Kidney (tissue), 14 donors: Measurements from ENCODE around the gene COA5. TPM values are rescaled to one million over a fixed set of nuclear protein-coding genes. Genes with fewer than 3 reads are reported as not detected.

Experiments used
- DNase-seq, 5 donors: peaks; one replicate each; pipeline ENCODE4 v3.0.0-alpha.2; 2013 to 2020
- FAIRE-seq: peaks from 2 replicates; lab custom pipeline; 2012; peaks lifted over from hg19 to GRCh38; lab: Jason Lieb, UNC
- H3K27ac ChIP-seq, 2 donors: one replicate each; pipeline ENCODE4 v1.7.0; 2013; ENCODE audit warnings: low read depth in 2 of 2, low read length in 2 of 2, inconsistent platforms in 1 of 2
- H3K27me3 ChIP-seq: one replicate; pipeline ENCODE4 v1.7.1; 2013; ENCODE audit warnings: low read length, inconsistent platforms; ENCODE audit not compliant: control insufficient read depth, insufficient read depth
- H3K36me3 ChIP-seq, 3 donors: one replicate each; pipeline versions ENCODE4 v1.7.0 to v1.7.1; 2013; ENCODE audit warnings: low read length in 3 of 3, control low read depth in 1 of 3, inconsistent platforms in 1 of 3; ENCODE audit not compliant: insufficient read depth in 3 of 3, control insufficient read depth in 2 of 3
- H3K4me1 ChIP-seq, 3 donors: one replicate each; pipeline versions ENCODE4 v1.7.0 to v1.7.1; 2013; ENCODE audit warnings: low read length in 3 of 3, inconsistent platforms in 1 of 3, low read depth in 1 of 3; ENCODE audit not compliant: control insufficient read depth in 2 of 3, insufficient read depth in 2 of 3
- H3K4me3 ChIP-seq, 3 donors: one replicate each; pipeline versions ENCODE4 v1.7.0 to v1.8.1; 2013; ENCODE audit warnings: low read length in 3 of 3, control low read depth in 1 of 3, inconsistent platforms in 1 of 3
- H3K9ac ChIP-seq, 3 donors: one replicate each; pipeline versions ENCODE4 v1.7.0 to v1.7.1; 2013; ENCODE audit warnings: low read length in 3 of 3, control low read depth in 1 of 3, inconsistent platforms in 1 of 3
- H3K9me3 ChIP-seq, 3 donors: one replicate each; pipeline versions ENCODE4 v1.7.0 to v1.7.1; 2013; ENCODE audit warnings: low read length in 3 of 3, control low read depth in 1 of 3, inconsistent platforms in 1 of 3; ENCODE audit not compliant: control insufficient read depth in 2 of 3, insufficient read depth in 1 of 3
- intact Hi-C: fragments of 100-400 bp; cut with DNase I; formaldehyde crosslinking; loops from one replicate; pipeline ENCODE4 v1.11.1; 2022
- polyA plus RNA-seq: library from polyadenylated mRNA; stranded (reverse); fragments of 350-450 nt; fragmentation: Illumina TruSeq; extraction: RNeasy Lipid Tissue Mini Kit (QIAGEN cat#74804); gene quantifications from one replicate; pipeline ENCODE4 v1.2.3, GENCODE V29; 2014; ENCODE audit warnings: low read depth, low replicate concordance; ENCODE audit not compliant: insufficient read depth
- total RNA-seq: library from RNA; stranded (reverse); fragmentation: NEBNext Ultra II Directional; extraction: Animal tissue kit (Norgen Biotek cat#: 25700); gene quantifications from one replicate; pipeline ENCODE4 v1.2.1, GENCODE V29; 2021
- TF ChIP-seq, protein P1 (sequence below): IDR thresholded peaks from 3 replicates; pipeline ENCODE4 v1.5.1; 2012; ENCODE audit warnings: mild to moderate bottlenecking, moderate library complexity, borderline replicate concordance; ENCODE audit not compliant: insufficient read depth; ENCODE audit errors: extremely low read depth
- donor health status: control.
- donor health status: control.
- donor health status: control.
- donor health status: control.
- donor health status: control.
- donor health status: DM: yes; HTN: yes; CAD: no.
- donor health status: Normal renal cell carcinoma (clear cell type).

The COA5 gene
- total and polyA plus RNA-seq, 2 donors from 2014 or later = 38.0 to 85.8 TPM

DNA sequence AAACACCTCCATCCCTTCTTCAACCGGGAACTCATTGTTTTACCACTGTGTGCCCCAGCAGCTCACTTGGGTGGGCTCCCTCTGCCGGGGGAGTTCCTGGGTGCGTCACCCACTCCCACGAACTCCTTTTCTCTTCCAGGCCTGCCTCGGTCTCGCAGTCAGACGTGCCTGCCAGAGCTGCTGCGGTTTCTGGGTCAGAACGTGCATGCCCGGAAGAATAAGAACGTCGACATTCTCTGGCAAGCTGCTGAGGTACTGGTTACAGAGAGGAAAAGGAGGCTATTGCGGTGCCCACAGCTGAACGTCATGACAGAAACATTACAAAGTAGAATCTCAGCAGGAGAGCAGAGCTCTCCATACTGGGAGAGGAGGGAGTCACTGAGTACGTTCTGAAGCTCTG is 35.6 kb downstream of the COA5 start:
- TF ChIP-seq, protein P1, sequence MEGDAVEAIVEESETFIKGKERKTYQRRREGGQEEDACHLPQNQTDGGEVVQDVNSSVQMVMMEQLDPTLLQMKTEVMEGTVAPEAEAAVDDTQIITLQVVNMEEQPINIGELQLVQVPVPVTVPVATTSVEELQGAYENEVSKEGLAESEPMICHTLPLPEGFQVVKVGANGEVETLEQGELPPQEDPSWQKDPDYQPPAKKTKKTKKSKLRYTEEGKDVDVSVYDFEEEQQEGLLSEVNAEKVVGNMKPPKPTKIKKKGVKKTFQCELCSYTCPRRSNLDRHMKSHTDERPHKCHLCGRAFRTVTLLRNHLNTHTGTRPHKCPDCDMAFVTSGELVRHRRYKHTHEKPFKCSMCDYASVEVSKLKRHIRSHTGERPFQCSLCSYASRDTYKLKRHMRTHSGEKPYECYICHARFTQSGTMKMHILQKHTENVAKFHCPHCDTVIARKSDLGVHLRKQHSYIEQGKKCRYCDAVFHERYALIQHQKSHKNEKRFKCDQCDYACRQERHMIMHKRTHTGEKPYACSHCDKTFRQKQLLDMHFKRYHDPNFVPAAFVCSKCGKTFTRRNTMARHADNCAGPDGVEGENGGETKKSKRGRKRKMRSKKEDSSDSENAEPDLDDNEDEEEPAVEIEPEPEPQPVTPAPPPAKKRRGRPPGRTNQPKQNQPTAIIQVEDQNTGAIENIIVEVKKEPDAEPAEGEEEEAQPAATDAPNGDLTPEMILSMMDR = no peak

GRCh38 chr2:98572211-98572610 is 36.1 kb downstream of the COA5 start:
- H3K9ac ChIP-seq = no peak overlapping the region
- intact Hi-C loops = no loop called here
- no peak overlapping the region for H3K27ac ChIP-seq
- TF ChIP-seq, protein P1 = no peak
- no peaks in the 10 kb centered on the region for H3K4me1 ChIP-seq
- DNase-seq (peak in 1 of 5 donors; percentile 6), FAIRE-seq (no peak)
- no peaks in the 10 kb centered on the region for H3K27me3 ChIP-seq
- H3K36me3 ChIP-seq = peaks cover 0 to 20% (median 12%) of the 10 kb centered on the region in 3 donors
- H3K4me3 ChIP-seq = no peak overlapping the region
- H3K9me3 ChIP-seq = no peaks in the 10 kb centered on the region

More for the DNA sequence above, 35.6 kb downstream of the COA5 start:
- Histone ChIP-seq H3K27me3 (no peaks in the 10 kb centered on the region), H3K9me3 (no peaks in the 10 kb centered on the region), H3K27ac (no peak overlapping the region), H3K4me1 (no peaks in the 10 kb centered on the region), H3K36me3 (peaks cover 0 to 20% (median 12%) of the 10 kb centered on the region in 3 donors), H3K4me3 (no peak overlapping the region), H3K9ac (no peak overlapping the region)
- no peak for FAIRE-seq
- no peak for DNase-seq
- intact Hi-C loops = no loop called here

- Histone ChIP-seq H3K9ac (no peak overlapping the region), H3K4me1 (no peaks in the 10 kb centered on the region), H3K36me3 (peaks cover 0 to 20% (median 12%) of the 10 kb centered on the region in 3 donors), H3K9me3 (no peaks in the 10 kb centered on the region), H3K4me3 (no peak overlapping the region), H3K27ac (no peak overlapping the region), H3K27me3 (no peaks in the 10 kb centered on the region)
- FAIRE-seq (no peak), DNase-seq (no peak)
- TF ChIP-seq, protein P1 = no peak
- intact Hi-C loops = no loop called here
Measured at GRCh38 chr2:98571796-98572195, 36.5 kb downstream of the COA5 start.
